A673 (cell line): ENCODE data around the gene CSPG4. TPM values are rescaled to one million over a fixed set of nuclear protein-coding genes. Genes with fewer than 3 reads are reported as not detected.

Source experiments
- BruUV-seq: library from RNA; stranded (reverse); fragments of 400-500 nt; replicated peaks from 2 replicates; lab custom pipeline; 2021; lab: Mats Ljungman, UMichigan
- CTCF ChIA-PET: fragments of 300-600 bp; sonication (Branson Sonifier 250); formaldehyde crosslinking; loops from one replicate; lab custom pipeline; 2022; ENCODE audit warnings: antibody characterized with exemption; lab: Charles Lee
- POLR2A ChIA-PET: fragments of 300-600 bp; sonication (Branson Sonifier 250); formaldehyde crosslinking; loops from one replicate; lab custom pipeline; 2022; ENCODE audit warnings: antibody characterized with exemption; ENCODE audit not compliant: low non-redundant PET; lab: Charles Lee
- DNase-seq: peaks from one replicate; pipeline ENCODE4 v3.0.0-alpha.2; 2015; ENCODE audit warnings: low spot score
- H3K27ac ChIP-seq: fragments of 200-600 bp; sonication (generic); 2 replicates; pipeline ENCODE4 v1.5.1; 2016; ENCODE audit warnings: mixed run types, low read depth, mild to moderate bottlenecking, mixed read lengths, antibody characterized with exemption, low read length; ENCODE audit not compliant: poor library complexity, severe bottlenecking
- H3K27me3 ChIP-seq: fragments of 200-600 bp; sonication (generic); replicated peaks from 2 replicates; pipeline ENCODE4 v1.6.1; 2017; ENCODE audit warnings: mixed run types, low read depth, mild to moderate bottlenecking, mixed read lengths, antibody characterized with exemption, low read length; ENCODE audit not compliant: insufficient read depth, poor library complexity
- H3K36me3 ChIP-seq: fragments of 200-600 bp; sonication (generic); 2 replicates; pipeline ENCODE4 v1.6.1; 2016; ENCODE audit warnings: mixed run types, mild to moderate bottlenecking, mixed read lengths, antibody characterized with exemption, low read length; ENCODE audit not compliant: insufficient read depth, poor library complexity, severe bottlenecking
- H3K4me1 ChIP-seq: fragments of 200-600 bp; sonication (generic); 2 replicates; pipeline ENCODE4 v1.6.1; 2017; ENCODE audit warnings: mixed run types, mild to moderate bottlenecking, mixed read lengths, antibody characterized with exemption, low read length; ENCODE audit not compliant: insufficient read depth, poor library complexity, severe bottlenecking
- H3K4me3 ChIP-seq: fragments of 200-600 bp; sonication (generic); 2 replicates; pipeline ENCODE4 v1.5.1; 2016; ENCODE audit warnings: low read depth, mixed run types, mild to moderate bottlenecking, mixed read lengths, low read length; ENCODE audit not compliant: poor library complexity, severe bottlenecking
- H3K9me3 ChIP-seq: fragments of 200-600 bp; sonication (generic); 2 replicates; pipeline ENCODE4 v1.6.1; 2016; ENCODE audit warnings: mixed run types, low read depth, mild to moderate bottlenecking, mixed read lengths, antibody characterized with exemption, low read length; ENCODE audit not compliant: poor library complexity, severe bottlenecking
- EZH2 ChIP-seq: fragments of 200-600 bp; sonication (generic); IDR thresholded peaks from 2 replicates; pipeline ENCODE4 v1.6.1; 2017; ENCODE audit warnings: borderline replicate concordance, low read depth, mild to moderate bottlenecking, mixed read lengths, antibody characterized with exemption, low read length; ENCODE audit not compliant: poor library complexity, severe bottlenecking
- intact Hi-C: fragments of 100-400 bp; cut with micrococcal nuclease; formaldehyde crosslinking; loops from one replicate; pipeline ENCODE4 v1.10.0; 2022; ENCODE audit not compliant: unreplicated experiment
- total RNA-seq: library from RNA; stranded (reverse); gene quantifications from 2 replicates; pipeline ENCODE4 v1.2.3, GENCODE V29; 2021
- TF ChIP-seq, protein P1 (sequence below): fragments of 300-800, 200-600 bp; sonication (generic); conservative IDR thresholded peaks from 2 replicates; pipeline ENCODE4 v1.5.1; 2017; ENCODE audit warnings: low read depth, mild to moderate bottlenecking, antibody characterized with exemption, low read length, moderate library complexity, mixed read lengths

CSPG4 gene
- total RNA-seq, 1 experiment from 2014 or later = 0.11 TPM

GRCh38 chr15:75646112-75646943, 66.3 kb downstream of the CSPG4 start:
- Histone ChIP-seq H3K27ac (peak overlapping the region; percentile 76), H3K36me3 (no peaks in the 10 kb centered on the region), H3K4me1 (peaks cover 6% of the 10 kb centered on the region), H3K9me3 (no peaks in the 10 kb centered on the region), H3K27me3 (no peaks in the 10 kb centered on the region), H3K4me3 (peak overlapping the region; percentile 96)
- ChIA-PET CTCF (interaction anchor here (0.6 to 2.4 kb wide), 2 partner anchors 278 to 312 kb away, joined by 8 read pairs; partner anchors contain the start of gene MAN2C1), POLR2A (no interaction called here)
- no peak for DNase-seq
- TF ChIP-seq EZH2 = no peak
- TF ChIP-seq, protein P1, sequence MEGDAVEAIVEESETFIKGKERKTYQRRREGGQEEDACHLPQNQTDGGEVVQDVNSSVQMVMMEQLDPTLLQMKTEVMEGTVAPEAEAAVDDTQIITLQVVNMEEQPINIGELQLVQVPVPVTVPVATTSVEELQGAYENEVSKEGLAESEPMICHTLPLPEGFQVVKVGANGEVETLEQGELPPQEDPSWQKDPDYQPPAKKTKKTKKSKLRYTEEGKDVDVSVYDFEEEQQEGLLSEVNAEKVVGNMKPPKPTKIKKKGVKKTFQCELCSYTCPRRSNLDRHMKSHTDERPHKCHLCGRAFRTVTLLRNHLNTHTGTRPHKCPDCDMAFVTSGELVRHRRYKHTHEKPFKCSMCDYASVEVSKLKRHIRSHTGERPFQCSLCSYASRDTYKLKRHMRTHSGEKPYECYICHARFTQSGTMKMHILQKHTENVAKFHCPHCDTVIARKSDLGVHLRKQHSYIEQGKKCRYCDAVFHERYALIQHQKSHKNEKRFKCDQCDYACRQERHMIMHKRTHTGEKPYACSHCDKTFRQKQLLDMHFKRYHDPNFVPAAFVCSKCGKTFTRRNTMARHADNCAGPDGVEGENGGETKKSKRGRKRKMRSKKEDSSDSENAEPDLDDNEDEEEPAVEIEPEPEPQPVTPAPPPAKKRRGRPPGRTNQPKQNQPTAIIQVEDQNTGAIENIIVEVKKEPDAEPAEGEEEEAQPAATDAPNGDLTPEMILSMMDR = no peak
- no TSS peak for BruUV-seq
- intact Hi-C loops = loop anchor here (5.0 kb wide), 1 partner anchor 139 kb away; no protein-coding TSS in a partner anchor

GRCh38 chr15:75644376-75644775, 68.3 kb downstream of the CSPG4 start:
- ChIA-PET CTCF (no interaction called here), POLR2A (no interaction called here)
- no peak for DNase-seq
- peaks cover 6% of the 10 kb centered on the region for H3K4me1 ChIP-seq
- no peaks in the 10 kb centered on the region for H3K9me3 ChIP-seq
- H3K4me3 ChIP-seq = no peak overlapping the region
- no peaks in the 10 kb centered on the region for H3K27me3 ChIP-seq
- H3K27ac ChIP-seq = no peak overlapping the region
- no TSS peak for BruUV-seq
- TF ChIP-seq, protein P1 = no peak
- no peak for TF ChIP-seq EZH2
- intact Hi-C loops = loop anchor here (5.0 kb wide), 1 partner anchor 192 kb away; the partner anchor contains the start of gene SIN3A
- H3K36me3 ChIP-seq = no peaks in the 10 kb centered on the region

GRCh38 chr15:75641603-75642002, 71.0 kb downstream of the CSPG4 start:
- Histone ChIP-seq H3K36me3 (peaks cover 9% of the 10 kb centered on the region), H3K9me3 (no peaks in the 10 kb centered on the region), H3K4me3 (no peak overlapping the region), H3K27me3 (no peaks in the 10 kb centered on the region), H3K4me1 (peaks cover 16% of the 10 kb centered on the region), H3K27ac (no peak overlapping the region)
- ChIA-PET POLR2A (no interaction called here), CTCF (interaction anchor here (0.7 to 2.8 kb wide), 2 partner anchors 107 to 274 kb away, joined by 4 to 13 read pairs; partner anchors contain the start of gene MAN2C1)
- intact Hi-C loops = loop anchor here (1.0 to 5.0 kb wide), 2 partner anchors 189 to 273 kb away; partner anchors contain the start of genes MAN2C1 and SIN3A
- BruUV-seq = no TSS peak
- DNase-seq = no peak
- TF ChIP-seq, protein P1 = no peak
- no peak for TF ChIP-seq EZH2
